Lower leg skin (tissue), 3 donors: ENCODE measurements around the gene KSR2.

Experiments used
- CTCF ChIP-seq, 3 donors: fragments of 450-650 bp; IDR thresholded peaks; one replicate each; pipeline ENCODE4 v1.5.1; 2016; ENCODE audit warnings: antibody characterized with exemption in 3 of 3, mild to moderate bottlenecking in 3 of 3, moderate library complexity in 2 of 3
- POLR2A ChIP-seq, 2 donors: fragments of 450-650 bp; IDR thresholded peaks; one replicate each; pipeline ENCODE4 v1.6.1; 2016 to 2017; ENCODE audit warnings: antibody characterized with exemption in 2 of 2, mild to moderate bottlenecking in 1 of 2, moderate library complexity in 1 of 2

- TF ChIP-seq CTCF (IDR thresholded peaks at IDR 0.05) (no peak), POLR2A (IDR thresholded peaks at IDR 0.05) (no peak)
These were observed 49.1 kb upstream of the KSR2 start for GRCh38 chr12:118017926-118018325.
